NCI-H2227 (cell line): ENCODE results near the gene LRRN3.
"Not testable (repeated sequence)": the region's sequence is repeated elsewhere in the genome, so short reads cannot be mapped to it uniquely, and the experiment has no call there.

Source experiments
- DNase-seq: peaks from one replicate; lab custom pipeline; 2025; ENCODE audit not compliant: unreplicated experiment; lab: John Stamatoyannopoulos, UW

LRRN3 gene

GRCh38 chr7:111090846-111091245 lies at the start of gene LRRN3:
Gene LRRN3, plus strand, starts transcription at chr7:111091127. Its CDS starts 31,646 bp downstream, at chr7:111122773.
- DNase-seq = peak; percentile 90

- DNase-seq = peak; percentile 54
These were observed 49.4 kb upstream of the LRRN3 start for GRCh38 chr7:111041577-111041976.

- no peak for DNase-seq
These were observed 48.1 kb upstream of the LRRN3 start for GRCh38 chr7:111042842-111043241.

GRCh38 chr7:111043561-111043960 lies 47.4 kb upstream of the LRRN3 start:
- DNase-seq = no peak

GRCh38 chr7:111045449-111045848 lies 45.5 kb upstream of the LRRN3 start:
- DNase-seq = no peak

- DNase-seq = no peak
These were observed 43.3 kb upstream of the LRRN3 start for GRCh38 chr7:111047595-111047994.

- DNase-seq = no peak
These were observed 40.8 kb upstream of the LRRN3 start for GRCh38 chr7:111049971-111050680.

GRCh38 chr7:111050875-111051416 lies 40.0 kb upstream of the LRRN3 start:
- no peak for DNase-seq

- no peak for DNase-seq
These were observed 39.1 kb upstream of the LRRN3 start for GRCh38 chr7:111051832-111052231.

- DNase-seq = no peak
These were observed 37.9 kb upstream of the LRRN3 start for GRCh38 chr7:111053035-111053434.

- no peak for DNase-seq
These were observed 34.6 kb upstream of the LRRN3 start for GRCh38 chr7:111056371-111056770.

- DNase-seq = no peak
These were observed 33.9 kb upstream of the LRRN3 start for GRCh38 chr7:111057066-111057465.

GRCh38 chr7:111059833-111060232 lies 31.1 kb upstream of the LRRN3 start:
- DNase-seq = no peak

- DNase-seq = no peak
These were observed 27.8 kb upstream of the LRRN3 start for GRCh38 chr7:111063166-111063565.

GRCh38 chr7:111067251-111067650 lies 23.7 kb upstream of the LRRN3 start:
- no peak for DNase-seq

- no peak for DNase-seq
These were observed 23.2 kb upstream of the LRRN3 start for GRCh38 chr7:111067682-111068081.

- DNase-seq = no peak
These were observed 22.3 kb upstream of the LRRN3 start for GRCh38 chr7:111068618-111069017.

GRCh38 chr7:111071556-111071955 lies 19.4 kb upstream of the LRRN3 start:
- no peak for DNase-seq

- DNase-seq = not testable (repeated sequence)
These were observed 18.3 kb upstream of the LRRN3 start for GRCh38 chr7:111072658-111073057.

GRCh38 chr7:111074071-111074747 lies 16.7 kb upstream of the LRRN3 start:
- DNase-seq = no peak

- no peak for DNase-seq
These were observed 16.2 kb upstream of the LRRN3 start for GRCh38 chr7:111074748-111075146.

GRCh38 chr7:111075498-111075897 lies 15.4 kb upstream of the LRRN3 start:
- no peak for DNase-seq
